NT2/D1 (cell line): ENCODE results near the gene HMGN4.
"Not testable (repeated sequence)": the region's sequence is repeated elsewhere in the genome, so short reads cannot be mapped to it uniquely, and the experiment has no call there.

ENCODE experiments used
- DNase-seq: peaks from one replicate; pipeline ENCODE4 v3.0.0-alpha.2; 2011; ENCODE audit warnings: low read depth, low spot score
- H3K27me3 ChIP-seq: 2 replicates; pipeline ENCODE4 v1.6.0; 2011; ENCODE audit warnings: mild to moderate bottlenecking; ENCODE audit not compliant: insufficient read length, insufficient read depth
- H3K36me3 ChIP-seq: 2 replicates; pipeline ENCODE4 v1.6.1; 2011; ENCODE audit warnings: mild to moderate bottlenecking, low read length, mixed read lengths; ENCODE audit not compliant: insufficient read depth, insufficient read length
- H3K4me1 ChIP-seq: 2 replicates; pipeline ENCODE4 v1.5.1; 2011; ENCODE audit not compliant: insufficient read depth, insufficient read length
- H3K4me3 ChIP-seq: 2 replicates; pipeline ENCODE4 v1.5.1; 2011; ENCODE audit warnings: low read depth; ENCODE audit not compliant: insufficient read length
- H3K9ac ChIP-seq: 2 replicates; pipeline ENCODE4 v1.6.0; 2011; ENCODE audit warnings: low read depth; ENCODE audit not compliant: insufficient read length
- H3K9me3 ChIP-seq: 2 replicates; pipeline ENCODE4 v1.5.1; 2011; ENCODE audit warnings: mild to moderate bottlenecking, low read length; ENCODE audit not compliant: insufficient read depth
- SUZ12 ChIP-seq: IDR thresholded peaks from 2 replicates; pipeline ENCODE4 v1.6.1; 2011; ENCODE audit not compliant: insufficient read length, insufficient read depth; ENCODE audit errors: extremely low read depth
- YY1 ChIP-seq: IDR thresholded peaks from 2 replicates; pipeline ENCODE4 v1.6.1; 2011; ENCODE audit not compliant: insufficient read length, insufficient read depth
- ZNF274 ChIP-seq: IDR thresholded peaks from 2 replicates; pipeline ENCODE4 v1.6.1; 2011; ENCODE audit warnings: mild to moderate bottlenecking, low read depth, low read length

HMGN4 gene

GRCh38 chr6:26545627-26546026 is 7.5 kb downstream of the HMGN4 start:
- peaks cover 21% of the 10 kb centered on the region for H3K36me3 ChIP-seq
- no peaks in the 10 kb centered on the region for H3K27me3 ChIP-seq
- no peak overlapping the region for H3K9ac ChIP-seq
- H3K4me1 ChIP-seq: no peaks in the 10 kb centered on the region
- no peak for DNase-seq
- TF ChIP-seq YY1 (no peak), SUZ12 (no peak), ZNF274 (no peak)
- no peak overlapping the region for H3K4me3 ChIP-seq
- no peaks in the 10 kb centered on the region for H3K9me3 ChIP-seq

DNA sequence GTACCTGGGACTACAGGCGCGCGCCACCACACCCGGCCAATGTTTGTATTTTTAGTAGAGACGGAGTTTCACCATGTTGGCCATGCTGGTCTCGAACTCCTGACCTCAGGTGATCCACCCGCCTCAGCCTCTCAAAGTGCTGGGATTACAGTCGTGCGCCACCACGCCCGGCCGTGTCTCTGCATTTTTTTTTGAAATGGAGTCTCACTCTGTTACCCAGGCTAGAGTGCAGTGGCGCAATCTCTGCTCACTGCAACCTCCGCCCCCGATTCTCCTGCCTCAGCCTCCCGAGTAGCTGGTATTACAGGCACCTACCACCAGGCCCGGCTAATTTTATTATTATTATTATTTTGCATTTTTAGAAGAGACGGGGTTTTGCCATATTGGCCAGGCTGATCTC is 9.2 kb downstream of the HMGN4 start:
- not testable (repeated sequence) for H3K27me3 ChIP-seq, H3K9me3 ChIP-seq, H3K9ac ChIP-seq, H3K4me1 ChIP-seq, H3K4me3 ChIP-seq, DNase-seq
- H3K36me3 ChIP-seq: peaks cover 18% of the 10 kb centered on the region

DNA sequence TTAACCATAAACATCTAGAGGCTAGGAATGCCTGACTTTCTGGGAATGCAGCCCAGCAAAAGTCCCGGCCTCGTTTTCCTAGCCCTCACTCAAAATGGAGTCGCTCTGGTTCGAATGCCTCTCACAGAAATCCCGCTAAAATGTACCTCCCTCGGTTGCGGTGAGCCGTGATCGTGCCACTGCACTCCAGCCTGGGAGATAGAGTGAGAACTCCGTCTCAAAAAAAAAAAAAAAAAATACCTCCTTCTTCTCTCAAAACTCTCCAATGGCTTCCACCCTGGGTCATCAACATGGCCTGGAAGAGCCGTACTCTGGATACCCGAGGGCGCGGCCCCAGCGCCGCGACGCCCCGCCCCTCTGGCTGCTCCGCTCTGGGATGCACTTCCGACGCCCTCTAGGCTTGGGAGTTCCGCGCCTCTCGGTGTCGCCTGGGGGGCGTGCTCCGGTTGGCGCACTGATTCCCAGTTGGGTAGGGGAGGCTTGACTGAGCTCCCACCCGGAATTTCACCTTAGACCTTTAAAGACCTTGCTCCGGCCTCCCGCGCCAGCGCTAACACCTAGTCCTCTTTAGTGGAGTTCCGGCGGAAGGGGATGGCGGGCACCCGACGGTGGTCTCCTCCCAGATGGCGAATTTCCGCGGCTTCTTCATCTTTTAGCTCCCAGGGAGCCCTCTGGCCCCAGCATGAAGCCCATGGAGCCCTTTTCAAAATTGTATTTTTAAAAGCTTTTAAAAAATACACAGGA is 12.3 kb downstream of the HMGN4 start:
- Histone ChIP-seq H3K36me3 (peaks cover 6% of the 10 kb centered on the region), H3K27me3 (no peaks in the 10 kb centered on the region), H3K9ac (no peak overlapping the region), H3K4me3 (peak overlapping the region; percentile 19), H3K4me1 (no peaks in the 10 kb centered on the region), H3K9me3 (no peaks in the 10 kb centered on the region)
- TF ChIP-seq ZNF274 (no peak), YY1 (peak; percentile 32), SUZ12 (no peak)
- no peak for DNase-seq

- TF ChIP-seq YY1 (no peak), ZNF274 (no peak), SUZ12 (no peak)
- Histone ChIP-seq H3K27me3 (no peaks in the 10 kb centered on the region), H3K4me3 (no peak overlapping the region)
Measured at GRCh38 chr6:26552205-26552604, 14.0 kb downstream of the HMGN4 start.

DNA sequence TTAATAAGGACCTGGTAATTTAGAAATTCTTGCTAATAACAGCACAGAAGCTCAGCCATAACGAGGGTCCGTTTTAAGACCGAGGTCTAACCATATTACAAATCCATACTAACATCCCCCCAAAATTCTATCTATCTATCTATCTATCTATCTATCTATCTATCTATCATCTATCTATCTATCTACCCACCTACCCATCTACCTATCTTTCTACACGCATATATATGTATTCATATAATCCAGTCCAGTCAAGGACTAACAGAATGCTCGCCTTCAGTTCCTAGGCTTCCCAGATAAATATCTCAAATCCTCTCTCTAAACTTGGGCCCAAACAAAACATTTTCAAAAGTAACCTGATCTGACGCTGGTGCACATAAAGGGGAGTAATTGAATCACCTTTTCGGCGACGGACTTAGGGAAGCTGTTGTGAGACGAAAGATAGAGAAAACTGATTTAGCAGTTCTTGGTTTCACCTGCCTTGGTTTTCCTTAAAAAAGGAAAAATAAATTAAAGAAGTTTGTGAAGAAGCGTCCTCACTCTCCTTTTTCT is 14.5 kb downstream of the HMGN4 start:
- DNase-seq: no peak
- no peaks in the 10 kb centered on the region for H3K27me3 ChIP-seq
- no peaks in the 10 kb centered on the region for H3K9me3 ChIP-seq
- H3K9ac ChIP-seq: no peak overlapping the region
- TF ChIP-seq SUZ12: no peak
- TF ChIP-seq ZNF274: no peak
- TF ChIP-seq YY1: no peak
- no peaks in the 10 kb centered on the region for H3K36me3 ChIP-seq
- peak overlapping the region; percentile 70 for H3K4me3 ChIP-seq
- H3K4me1 ChIP-seq: no peaks in the 10 kb centered on the region

More at GRCh38 chr6:26552205-26552604, 14.0 kb downstream of the HMGN4 start:
- H3K36me3 ChIP-seq: no peaks in the 10 kb centered on the region
- H3K4me1 ChIP-seq: no peaks in the 10 kb centered on the region
- no peak overlapping the region for H3K9ac ChIP-seq
- H3K9me3 ChIP-seq: no peaks in the 10 kb centered on the region
- no peak for DNase-seq

- H3K4me3 ChIP-seq: peak overlapping the region; percentile 70
- no peaks in the 10 kb centered on the region for H3K27me3 ChIP-seq
- no peak for DNase-seq
- H3K36me3 ChIP-seq: no peaks in the 10 kb centered on the region
- H3K9me3 ChIP-seq: no peaks in the 10 kb centered on the region
- TF ChIP-seq SUZ12: no peak
- no peak for TF ChIP-seq YY1
- no peak for TF ChIP-seq ZNF274
- no peaks in the 10 kb centered on the region for H3K4me1 ChIP-seq
- peak overlapping the region; percentile 36 for H3K9ac ChIP-seq
Measured at GRCh38 chr6:26553264-26553634, 15.1 kb downstream of the HMGN4 start.

DNA sequence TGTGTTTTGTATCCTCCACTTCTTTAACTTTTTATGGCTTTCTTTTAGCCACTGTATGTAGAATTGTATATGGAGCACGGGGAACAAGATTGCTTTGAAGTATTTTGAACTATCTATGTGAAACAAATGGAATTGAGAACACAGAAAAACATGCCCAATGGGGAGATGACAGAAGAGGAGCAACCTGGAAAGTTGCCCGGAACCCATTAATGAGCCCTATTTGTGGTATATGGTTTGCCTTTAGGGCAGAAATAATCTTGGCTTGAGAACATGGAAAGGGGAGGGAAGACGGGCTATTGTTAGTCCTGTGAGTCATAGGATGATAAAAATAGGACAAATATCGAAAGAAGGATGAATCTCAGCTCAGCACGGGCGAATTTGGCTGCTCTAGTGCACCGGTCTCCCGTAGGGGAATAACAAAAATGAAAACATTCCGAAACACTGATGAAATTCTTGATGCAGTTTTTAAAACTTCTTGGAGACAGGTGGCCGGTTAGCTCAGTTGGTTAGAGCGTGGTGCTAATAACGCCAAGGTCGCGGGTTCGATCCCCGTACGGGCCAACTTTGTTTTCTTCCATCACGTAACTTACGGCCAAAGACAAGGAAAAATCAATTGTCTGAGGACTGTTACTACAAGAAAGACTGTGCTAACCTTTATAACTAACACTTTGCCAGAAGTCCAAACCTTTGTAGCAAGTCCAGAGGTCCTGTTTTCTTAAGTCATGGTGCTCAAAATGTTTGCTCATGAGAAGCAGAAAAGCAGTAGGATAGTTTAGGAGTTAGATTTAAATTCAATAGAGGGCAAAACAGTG is 15.7 kb downstream of the HMGN4 start:
- H3K4me1 ChIP-seq: no peaks in the 10 kb centered on the region
- H3K4me3 ChIP-seq: peak overlapping the region; percentile 70
- peak overlapping the region; percentile 66 for H3K9ac ChIP-seq
- H3K27me3 ChIP-seq: no peaks in the 10 kb centered on the region
- no peaks in the 10 kb centered on the region for H3K9me3 ChIP-seq
- no peak for DNase-seq
- no peak for TF ChIP-seq YY1
- no peak for TF ChIP-seq ZNF274
- TF ChIP-seq SUZ12: no peak
- H3K36me3 ChIP-seq: no peaks in the 10 kb centered on the region
